ENCODE results near the gene NFIA.

Gene NFIA

DNA sequence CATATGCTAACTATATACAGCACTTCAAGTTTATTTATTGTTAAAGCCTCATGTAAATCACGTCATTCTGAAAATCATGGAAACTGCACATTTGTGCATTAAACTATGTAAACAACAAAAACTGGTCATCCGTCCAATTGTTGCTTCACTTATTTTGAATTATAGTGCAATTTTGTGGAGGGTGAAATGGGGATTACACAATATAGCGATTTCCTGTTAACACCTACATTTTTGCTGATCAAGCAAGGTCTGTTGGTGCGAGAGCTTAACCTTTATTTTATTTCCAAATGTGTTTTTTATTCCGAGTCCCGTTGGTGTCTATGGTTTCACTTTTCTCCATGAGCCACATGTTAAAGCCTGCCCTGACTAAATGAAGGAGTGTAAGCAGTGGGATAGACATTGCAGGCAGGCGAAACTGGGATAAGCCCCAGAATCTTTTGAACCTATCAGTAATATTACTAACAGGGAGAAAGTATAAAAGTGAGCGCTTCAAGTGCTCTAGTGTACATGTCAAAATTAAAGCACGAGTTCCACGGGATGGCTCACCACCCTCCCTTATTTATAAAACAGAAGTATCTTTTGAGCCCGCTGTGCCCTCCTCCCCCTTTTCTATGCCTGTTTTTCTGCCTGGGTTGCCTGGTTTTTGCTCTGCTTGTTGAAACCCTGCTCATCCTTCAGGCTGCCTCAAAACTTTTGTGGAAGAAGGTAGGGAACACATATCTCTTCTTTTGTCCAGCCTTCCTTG, 120.7 kb downstream of the NFIA start:
- no peak overlapping the region for H3K9ac ChIP-seq (ENCODE audit: low read length)
- H3K9me3 ChIP-seq (ENCODE audit: control insufficient read depth, low read depth, low read length): no peaks in the 10 kb centered on the region
- H3K4me3 ChIP-seq (ENCODE audit: low read length): no peak overlapping the region
- no peaks in the 10 kb centered on the region for H3K27me3 ChIP-seq (ENCODE audit: control insufficient read depth, insufficient read depth, low read length)
- H3K36me3 ChIP-seq (ENCODE audit: control insufficient read depth, low read depth, low read length): no peaks in the 10 kb centered on the region
- peaks cover 7% of the 10 kb centered on the region for H3K4me1 ChIP-seq (ENCODE audit: control insufficient read depth, low read depth, low read length)
- H3K27ac ChIP-seq (ENCODE audit: low read length): no peak overlapping the region

DNA sequence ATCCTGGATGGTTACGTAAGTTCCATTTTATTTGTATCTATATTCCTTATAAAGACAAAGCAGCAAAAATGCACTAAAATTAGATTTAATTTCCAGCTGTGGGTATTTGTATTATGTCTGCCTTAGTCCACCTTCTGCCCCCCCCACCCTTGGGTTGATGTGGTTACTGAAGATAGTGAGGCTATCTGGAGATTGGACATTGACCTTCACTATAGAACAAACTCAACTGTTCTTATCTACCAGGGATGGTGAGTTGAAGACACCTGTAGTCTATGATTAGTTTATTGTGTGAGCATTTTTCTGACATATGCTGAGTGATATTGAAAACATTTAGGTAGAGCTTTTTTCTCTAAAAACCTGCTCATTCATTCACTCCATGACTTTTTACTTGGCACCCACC, 122.2 kb downstream of the NFIA start:
- Histone ChIP-seq H3K4me1 (ENCODE audit: control insufficient read depth, low read depth, low read length) (peaks cover 7% of the 10 kb centered on the region), H3K27me3 (ENCODE audit: control insufficient read depth, insufficient read depth, low read length) (no peaks in the 10 kb centered on the region), H3K9ac (ENCODE audit: low read length) (no peak overlapping the region), H3K4me3 (ENCODE audit: low read length) (no peak overlapping the region), H3K36me3 (ENCODE audit: control insufficient read depth, low read depth, low read length) (no peaks in the 10 kb centered on the region), H3K9me3 (ENCODE audit: control insufficient read depth, low read depth, low read length) (no peaks in the 10 kb centered on the region), H3K27ac (ENCODE audit: low read length) (no peak overlapping the region)

- Histone ChIP-seq H3K9ac (ENCODE audit: low read length) (no peak overlapping the region), H3K36me3 (ENCODE audit: control insufficient read depth, low read depth, low read length) (no peaks in the 10 kb centered on the region), H3K4me1 (ENCODE audit: control insufficient read depth, low read depth, low read length) (peaks cover 7% of the 10 kb centered on the region), H3K4me3 (ENCODE audit: low read length) (no peak overlapping the region), H3K27ac (ENCODE audit: low read length) (no peak overlapping the region), H3K9me3 (ENCODE audit: control insufficient read depth, low read depth, low read length) (no peaks in the 10 kb centered on the region), H3K27me3 (ENCODE audit: control insufficient read depth, insufficient read depth, low read length) (no peaks in the 10 kb centered on the region)
These were observed 125.1 kb downstream of the NFIA start for GRCh38 chr1:61207416-61207815.

DNA sequence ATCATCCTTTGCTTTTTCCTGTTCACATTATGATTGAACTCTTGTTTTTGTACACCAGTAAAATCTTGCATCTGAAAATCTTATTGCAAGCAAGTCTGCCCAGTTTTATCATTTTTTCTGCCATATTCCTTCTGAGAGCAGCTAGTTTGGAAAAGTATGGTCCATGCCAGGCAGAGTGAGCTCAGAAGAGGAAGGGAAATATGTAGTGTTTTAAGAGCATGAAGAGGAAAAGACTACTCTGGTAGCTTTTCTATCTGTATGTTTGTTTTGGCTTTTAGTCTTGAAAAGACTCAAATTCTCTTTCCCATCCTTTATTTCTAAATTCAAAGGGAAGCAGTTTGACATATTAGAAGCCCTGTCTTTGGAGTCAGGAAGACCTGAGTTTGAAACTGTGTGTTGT, 125.8 kb downstream of the NFIA start:
- no peak overlapping the region for H3K9ac ChIP-seq (ENCODE audit: low read length)
- H3K36me3 ChIP-seq (ENCODE audit: control insufficient read depth, low read depth, low read length): no peaks in the 10 kb centered on the region
- H3K4me3 ChIP-seq (ENCODE audit: low read length): no peak overlapping the region
- H3K4me1 ChIP-seq (ENCODE audit: control insufficient read depth, low read depth, low read length): peaks cover 7% of the 10 kb centered on the region
- H3K9me3 ChIP-seq (ENCODE audit: control insufficient read depth, low read depth, low read length): no peaks in the 10 kb centered on the region
- H3K27me3 ChIP-seq (ENCODE audit: control insufficient read depth, insufficient read depth, low read length): no peaks in the 10 kb centered on the region
- no peak overlapping the region for H3K27ac ChIP-seq (ENCODE audit: low read length)

GRCh38 chr1:61208831-61209230, 126.5 kb downstream of the NFIA start:
- H3K4me3 ChIP-seq (ENCODE audit: low read length): no peak overlapping the region
- no peak overlapping the region for H3K9ac ChIP-seq (ENCODE audit: low read length)
- H3K27ac ChIP-seq (ENCODE audit: low read length): no peak overlapping the region
- H3K27me3 ChIP-seq (ENCODE audit: control insufficient read depth, insufficient read depth, low read length): no peaks in the 10 kb centered on the region
- no peaks in the 10 kb centered on the region for H3K36me3 ChIP-seq (ENCODE audit: control insufficient read depth, low read depth, low read length)
- peaks cover 7% of the 10 kb centered on the region for H3K4me1 ChIP-seq (ENCODE audit: control insufficient read depth, low read depth, low read length)
- H3K9me3 ChIP-seq (ENCODE audit: control insufficient read depth, low read depth, low read length): no peaks in the 10 kb centered on the region

DNA sequence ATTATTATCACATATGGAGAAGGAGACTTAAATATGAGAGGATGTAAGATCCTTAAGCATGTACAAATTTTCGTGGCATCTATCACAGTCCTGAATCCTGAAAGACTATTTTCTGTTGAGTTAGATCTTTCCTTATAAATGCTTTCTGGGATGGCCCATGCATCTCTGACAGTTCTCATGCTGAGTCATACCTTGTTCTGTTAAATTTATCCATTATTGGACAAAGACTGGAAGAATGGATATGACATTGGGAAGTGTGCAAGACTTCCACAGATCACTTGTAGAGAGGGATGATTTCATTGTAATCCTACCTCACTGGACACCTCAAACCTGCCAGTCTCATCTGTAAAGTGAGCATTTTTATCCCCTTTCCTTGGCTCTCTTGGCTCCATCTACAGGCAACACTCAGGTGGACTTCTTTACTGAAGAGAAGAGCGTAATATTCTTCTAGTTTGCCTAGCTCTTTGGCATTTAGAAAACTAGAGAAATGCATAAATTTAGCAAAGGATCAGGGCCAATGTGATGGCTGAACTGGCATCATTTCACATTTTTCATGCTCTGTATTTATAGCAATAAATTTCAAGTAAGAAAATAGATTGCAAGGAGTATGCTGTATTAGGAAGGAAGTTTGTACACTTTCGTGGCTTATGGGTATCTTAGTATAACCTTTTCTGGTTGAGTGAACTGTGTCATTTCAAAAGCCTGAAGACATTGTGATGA, 128.2 kb downstream of the NFIA start:
- no peaks in the 10 kb centered on the region for H3K27me3 ChIP-seq (ENCODE audit: control insufficient read depth, insufficient read depth, low read length)
- peaks cover 7% of the 10 kb centered on the region for H3K4me1 ChIP-seq (ENCODE audit: control insufficient read depth, low read depth, low read length)
- H3K27ac ChIP-seq (ENCODE audit: low read length): no peak overlapping the region
- no peaks in the 10 kb centered on the region for H3K9me3 ChIP-seq (ENCODE audit: control insufficient read depth, low read depth, low read length)
- H3K9ac ChIP-seq (ENCODE audit: low read length): no peak overlapping the region
- H3K4me3 ChIP-seq (ENCODE audit: low read length): no peak overlapping the region
- no peaks in the 10 kb centered on the region for H3K36me3 ChIP-seq (ENCODE audit: control insufficient read depth, low read depth, low read length)

DNA sequence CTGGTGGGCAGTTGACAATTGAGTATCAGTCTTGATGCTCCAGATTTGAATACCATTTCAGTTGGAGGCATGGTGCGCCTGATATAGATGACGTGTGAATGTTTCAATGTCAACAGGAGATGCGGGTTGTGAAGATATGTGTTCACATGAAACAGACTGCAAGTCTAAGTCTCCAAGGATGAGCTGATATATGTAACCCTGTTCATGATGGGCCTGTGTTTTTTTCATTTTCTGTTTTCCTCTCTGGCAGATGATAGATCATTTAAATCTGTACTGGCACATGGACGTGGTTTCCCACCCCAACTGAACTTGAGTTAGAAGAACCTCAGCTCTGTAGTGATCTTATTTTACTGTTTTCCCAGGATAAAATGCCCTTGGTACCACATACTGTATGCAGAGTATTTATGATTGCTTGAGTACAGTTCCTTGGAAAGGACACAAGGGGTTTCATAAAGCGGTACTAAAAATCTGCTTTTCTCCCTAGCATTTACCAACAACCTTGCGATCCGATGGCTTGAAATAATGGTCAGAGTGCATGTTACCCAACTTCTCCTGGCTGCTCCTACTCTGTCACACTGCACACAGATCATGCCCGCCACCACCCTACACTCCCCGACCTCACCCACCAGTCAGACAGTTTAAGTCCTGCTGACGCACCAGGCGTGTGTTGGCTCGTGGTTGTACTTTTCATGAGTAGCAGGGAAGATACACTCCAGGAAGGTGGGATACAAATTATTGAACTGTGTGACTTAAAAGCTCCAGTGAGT, 131.1 kb downstream of the NFIA start:
- Histone ChIP-seq H3K27me3 (ENCODE audit: control insufficient read depth, insufficient read depth, low read length) (no peaks in the 10 kb centered on the region), H3K9me3 (ENCODE audit: control insufficient read depth, low read depth, low read length) (no peaks in the 10 kb centered on the region), H3K36me3 (ENCODE audit: control insufficient read depth, low read depth, low read length) (no peaks in the 10 kb centered on the region), H3K27ac (ENCODE audit: low read length) (no peak overlapping the region), H3K9ac (ENCODE audit: low read length) (no peak overlapping the region), H3K4me3 (ENCODE audit: low read length) (no peak overlapping the region), H3K4me1 (ENCODE audit: control insufficient read depth, low read depth, low read length) (no peaks in the 10 kb centered on the region)

GRCh38 chr1:61215119-61215518, 132.8 kb downstream of the NFIA start:
- Histone ChIP-seq H3K36me3 (ENCODE audit: control insufficient read depth, low read depth, low read length) (no peaks in the 10 kb centered on the region), H3K9me3 (ENCODE audit: control insufficient read depth, low read depth, low read length) (no peaks in the 10 kb centered on the region), H3K9ac (ENCODE audit: low read length) (no peak overlapping the region), H3K27me3 (ENCODE audit: control insufficient read depth, insufficient read depth, low read length) (no peaks in the 10 kb centered on the region), H3K4me1 (ENCODE audit: control insufficient read depth, low read depth, low read length) (no peaks in the 10 kb centered on the region), H3K4me3 (ENCODE audit: low read length) (no peak overlapping the region), H3K27ac (ENCODE audit: low read length) (no peak overlapping the region)

- Histone ChIP-seq H3K9me3 (ENCODE audit: control insufficient read depth, low read depth, low read length) (no peaks in the 10 kb centered on the region), H3K4me3 (ENCODE audit: low read length) (no peak overlapping the region), H3K27me3 (ENCODE audit: control insufficient read depth, insufficient read depth, low read length) (no peaks in the 10 kb centered on the region), H3K4me1 (ENCODE audit: control insufficient read depth, low read depth, low read length) (no peaks in the 10 kb centered on the region), H3K9ac (ENCODE audit: low read length) (no peak overlapping the region), H3K27ac (ENCODE audit: low read length) (no peak overlapping the region), H3K36me3 (ENCODE audit: control insufficient read depth, low read depth, low read length) (no peaks in the 10 kb centered on the region)
These were observed 133.4 kb downstream of the NFIA start for GRCh38 chr1:61215676-61216289.

DNA sequence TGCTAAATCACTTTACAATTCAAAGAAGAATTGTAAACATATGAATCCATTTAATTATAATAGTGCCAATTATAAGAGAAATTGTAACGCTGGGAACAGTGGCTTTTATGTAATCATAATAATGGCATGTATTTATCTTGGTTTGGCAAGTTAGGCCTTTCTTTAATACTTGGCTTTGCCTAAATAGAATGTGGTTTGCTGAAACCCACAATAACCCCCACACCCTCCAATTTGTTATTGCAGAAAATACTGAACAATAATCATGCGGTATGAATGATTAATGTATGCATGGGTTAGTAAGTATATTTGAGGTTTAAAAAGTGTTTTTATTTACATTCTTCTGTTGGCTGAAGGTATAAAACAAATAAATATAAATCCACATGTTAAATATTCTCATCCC, 138.2 kb downstream of the NFIA start:
- H3K4me3 ChIP-seq (ENCODE audit: low read length): no peak overlapping the region
- H3K4me1 ChIP-seq (ENCODE audit: control insufficient read depth, low read depth, low read length): no peaks in the 10 kb centered on the region
- no peaks in the 10 kb centered on the region for H3K27me3 ChIP-seq (ENCODE audit: control insufficient read depth, insufficient read depth, low read length)
- no peaks in the 10 kb centered on the region for H3K36me3 ChIP-seq (ENCODE audit: control insufficient read depth, low read depth, low read length)
- no peak overlapping the region for H3K27ac ChIP-seq (ENCODE audit: low read length)
- no peak overlapping the region for H3K9ac ChIP-seq (ENCODE audit: low read length)
- no peaks in the 10 kb centered on the region for H3K9me3 ChIP-seq (ENCODE audit: control insufficient read depth, low read depth, low read length)

DNA sequence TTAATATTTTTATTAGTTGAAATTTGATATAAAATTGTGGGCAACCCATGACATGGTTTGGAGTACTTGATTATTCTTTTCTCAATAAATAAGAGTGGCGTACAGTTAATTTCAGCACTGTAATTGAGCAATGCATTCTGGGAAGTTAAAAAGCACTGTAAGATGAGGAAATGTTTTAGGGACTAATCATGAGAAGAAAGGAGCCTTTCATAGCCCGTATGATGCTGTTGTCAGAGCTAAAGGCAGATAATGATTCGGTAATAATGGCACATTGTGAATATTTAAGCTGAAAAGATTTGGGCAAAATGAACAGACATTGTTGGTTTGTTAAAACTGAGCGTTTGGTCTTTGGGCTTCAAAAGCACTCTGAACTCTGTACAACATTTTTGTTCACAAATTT, 139.3 kb downstream of the NFIA start:
- no peaks in the 10 kb centered on the region for H3K4me1 ChIP-seq (ENCODE audit: control insufficient read depth, low read depth, low read length)
- H3K36me3 ChIP-seq (ENCODE audit: control insufficient read depth, low read depth, low read length): no peaks in the 10 kb centered on the region
- no peak overlapping the region for H3K9ac ChIP-seq (ENCODE audit: low read length)
- H3K4me3 ChIP-seq (ENCODE audit: low read length): no peak overlapping the region
- no peaks in the 10 kb centered on the region for H3K9me3 ChIP-seq (ENCODE audit: control insufficient read depth, low read depth, low read length)
- H3K27me3 ChIP-seq (ENCODE audit: control insufficient read depth, insufficient read depth, low read length): no peaks in the 10 kb centered on the region
- no peak overlapping the region for H3K27ac ChIP-seq (ENCODE audit: low read length)
